HG03066 (cell line): ENCODE data around the gene H2BK1.

Experiments
- ATAC-seq: cut with Tn5 transposase; IDR thresholded peaks from one replicate; pipeline ENCODE4 v1.9.1; 2021; ENCODE audit warnings: low read depth; ENCODE audit not compliant: unreplicated experiment

Gene H2BK1

GRCh38 chr7:151181011-151181431 lies 29.3 kb downstream of the H2BK1 start:
- ATAC-seq = no peak

- ATAC-seq = no peak
These were observed 30.3 kb downstream of the H2BK1 start for GRCh38 chr7:151179946-151180345.

GRCh38 chr7:151179287-151179860 lies 30.9 kb downstream of the H2BK1 start:
- no peak for ATAC-seq

GRCh38 chr7:151178831-151179230 lies 31.5 kb downstream of the H2BK1 start:
- ATAC-seq = no peak

GRCh38 chr7:151178236-151178635 lies 32.1 kb downstream of the H2BK1 start:
- ATAC-seq = no peak

- no peak for ATAC-seq
These were observed 33.0 kb downstream of the H2BK1 start for GRCh38 chr7:151177310-151177709.

- no peak for ATAC-seq
These were observed 33.9 kb downstream of the H2BK1 start for GRCh38 chr7:151176401-151176800.

- no peak for ATAC-seq
These were observed 34.4 kb downstream of the H2BK1 start for GRCh38 chr7:151175793-151176311.

- no peak for ATAC-seq
These were observed 35.1 kb downstream of the H2BK1 start for GRCh38 chr7:151175047-151175792.

- ATAC-seq = no peak
These were observed 35.8 kb downstream of the H2BK1 start for GRCh38 chr7:151174246-151175046.

- no peak for ATAC-seq
These were observed 36.7 kb downstream of the H2BK1 start for GRCh38 chr7:151173386-151174245.

GRCh38 chr7:151172273-151173141 lies 37.8 kb downstream of the H2BK1 start:
- ATAC-seq = no peak

GRCh38 chr7:151168787-151169162 lies 41.5 kb downstream of the H2BK1 start:
- no peak for ATAC-seq

GRCh38 chr7:151168003-151168786 lies 42.1 kb downstream of the H2BK1 start:
- ATAC-seq = no peak

- no peak for ATAC-seq
These were observed 42.9 kb downstream of the H2BK1 start, which contains the start of gene GBX1 for GRCh38 chr7:151167197-151167961. Gene GBX1, minus strand, starts transcription at chr7:151167694. Its CDS starts 146 bp downstream, at chr7:151167548.

GRCh38 chr7:151166629-151167196 lies 43.6 kb downstream of the H2BK1 start:
- ATAC-seq = no peak

- no peak for ATAC-seq
These were observed 48.5 kb downstream of the H2BK1 start for GRCh38 chr7:151161757-151162156.
